Right lobe of liver (tissue), 6 donors: ENCODE data around the gene TMC5. TPM values are rescaled to one million over a fixed set of nuclear protein-coding genes. Genes with fewer than 3 reads are reported as not detected.
A peak's percentile ranks its signal among the peaks of the same experiment; 100 is the strongest.

Experiments used
- ATAC-seq, 4 donors: fragments of 200-7000 bp; cut with Tn5 transposase; one replicate each; pipeline ENCODE4 v1.9.1; 2020; ENCODE audit warnings: mild to moderate bottlenecking in 4 of 4, moderate library complexity in 4 of 4
- DNase-seq, 3 donors: peaks; one replicate each; pipeline ENCODE4 v3.0.0-alpha.2; 2020
- H3K27ac ChIP-seq, 3 donors: fragments of 200-600 bp; one replicate each; pipeline ENCODE4 v1.8.0; 2022
- H3K27me3 ChIP-seq, 2 donors: fragments of 200-600 bp; one replicate each; pipeline ENCODE4 v1.8.0; 2022
- H3K36me3 ChIP-seq, 4 donors: fragments of 200-600 bp; sonication (generic) in 1 of 4; one replicate each; pipeline versions ENCODE4 v1.5.1 to v1.8.0; 2017 to 2022; ENCODE audit warnings: control low read depth in 1 of 4
- H3K4me1 ChIP-seq, 4 donors: fragments of 200-600 bp; sonication (generic) in 1 of 4; one replicate each; pipeline versions ENCODE4 v1.5.1 to v1.8.0; 2017 to 2022; ENCODE audit warnings: control low read depth in 1 of 4
- H3K4me3 ChIP-seq, 3 donors: fragments of 200-600 bp; one replicate each; pipeline ENCODE4 v1.8.0; 2022
- H3K9me3 ChIP-seq, 4 donors: fragments of 200-600 bp; sonication (generic) in 1 of 4; one replicate each; pipeline versions ENCODE4 v1.5.1 to v1.8.0; 2017 to 2022; ENCODE audit warnings: control low read depth in 1 of 4
- CTCF ChIP-seq, 4 donors: fragments of 200-600 bp in 3 of 4; fragments of 450-650 bp in 1 of 4; IDR thresholded peaks; one replicate each; pipeline versions ENCODE4 v1.5.1 to v1.8.0; 2016 to 2022; ENCODE audit warnings: antibody characterized with exemption in 4 of 4, mild to moderate bottlenecking in 2 of 4
- POLR2A ChIP-seq: fragments of 450-650 bp; IDR thresholded peaks from one replicate; pipeline ENCODE4 v1.6.1; 2017; ENCODE audit warnings: antibody characterized with exemption, mild to moderate bottlenecking
- WGBS: methylation state at CpG from one replicate; pipeline ENCODE4 v1.1.6; 2018; ENCODE audit warnings: low coverage, low lambda C conversion rate; ENCODE audit not compliant: insufficient coverage; ENCODE audit errors: missing lambda C conversion rate; 5-methylcytosine and 5-hydroxymethylcytosine counted together
- intact Hi-C, 2 donors: fragments of 100-400 bp; cut with DNase I; formaldehyde crosslinking; loops; one replicate each; pipeline versions ENCODE4 v1.11.2 to v1.14.1; 2022
- total RNA-seq, 6 experiments: library from RNA; depleted of rRNA in 2 of 6; stranded (reverse); fragments of >200 nt in 2 of 6; fragmentation: NEBNext Ultra II Directional in 3 of 6; extraction: Animal tissue kit (Norgen Biotek cat#: 25700) in 3 of 6; gene quantifications; one replicate each; pipeline versions ENCODE4 v1.1.0 to v1.2.4, GENCODE V29; 2016 to 2023
- donor health status: DM: no; HTN: yes; CAD: no.
- donor health status: DM: no; HTN: no; CAD: no.
- donor health status: DM: no; HTN: no; CAD: no.
- donor health status: DM: no; HTN: yes; CAD: no.
- donor health status: DM: no; HTN: yes; CAD: no.

TMC5 gene
- total RNA-seq, 6 experiments from 2014 or later: 0.43 to 3.4 (median 0.93) TPM; not detected in 1

DNA sequence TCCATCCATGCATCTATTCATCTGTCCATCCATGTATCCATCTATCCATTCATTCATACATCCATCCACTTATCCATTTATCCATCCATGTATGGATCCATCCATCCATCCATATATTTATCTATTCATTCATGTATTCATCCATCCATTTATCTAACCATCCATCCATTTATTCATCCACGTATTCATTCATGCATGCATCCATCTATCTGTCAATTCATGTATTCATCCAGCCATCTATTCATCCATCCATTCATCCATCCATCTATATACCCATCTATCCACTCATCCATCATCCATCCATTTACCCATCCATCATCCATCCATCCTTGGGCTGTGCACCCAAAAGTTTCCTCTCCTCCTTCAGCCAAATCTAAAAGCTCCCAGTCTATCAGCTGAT is 60.8 kb downstream of the TMC5 start:
- no peak for DNase-seq
- H3K36me3 ChIP-seq: no peaks in the 10 kb centered on the region
- intact Hi-C loops: no loop called here

GRCh38 chr16:19479302-19479721 is 61.6 kb downstream of the TMC5 start:
- ATAC-seq: no peak
- WGBS: 55% methylated on average over 3 of the region's 3 CpGs
- H3K4me1 ChIP-seq: no peaks in the 10 kb centered on the region
- no peaks in the 10 kb centered on the region for H3K27me3 ChIP-seq
- H3K9me3 ChIP-seq: no peaks in the 10 kb centered on the region
- no peak for DNase-seq
- intact Hi-C loops: no loop called here
- no peak overlapping the region for H3K4me3 ChIP-seq
- H3K36me3 ChIP-seq: no peaks in the 10 kb centered on the region
- no peak overlapping the region for H3K27ac ChIP-seq
- no peak for TF ChIP-seq POLR2A
- TF ChIP-seq CTCF (IDR thresholded peaks at IDR 0.05): no peak

More for the DNA sequence above, 60.8 kb downstream of the TMC5 start:
- TF ChIP-seq POLR2A (no peak), CTCF (IDR thresholded peaks at IDR 0.05) (no peak)
- no peaks in the 10 kb centered on the region for H3K27me3 ChIP-seq
- no peak for ATAC-seq
- no peak overlapping the region for H3K4me3 ChIP-seq
- no peak overlapping the region for H3K27ac ChIP-seq
- 40% methylated on average over 1 of the region's 1 CpG for WGBS
- no peaks in the 10 kb centered on the region for H3K9me3 ChIP-seq
- no peaks in the 10 kb centered on the region for H3K4me1 ChIP-seq

GRCh38 chr16:19481296-19481695 is 63.6 kb downstream of the TMC5 start:
- no peaks in the 10 kb centered on the region for H3K36me3 ChIP-seq
- WGBS: 67% methylated on average over 1 of the region's 2 CpGs
- intact Hi-C loops: no loop called here

GRCh38 chr16:19481769-19482168 is 64.1 kb downstream of the TMC5 start:
- Histone ChIP-seq H3K27me3 (no peaks in the 10 kb centered on the region), H3K9me3 (no peaks in the 10 kb centered on the region), H3K4me1 (no peaks in the 10 kb centered on the region), H3K4me3 (no peak overlapping the region), H3K27ac (no peak overlapping the region), H3K36me3 (no peaks in the 10 kb centered on the region)
- no peak for ATAC-seq
- 80% methylated on average over 2 of the region's 5 CpGs for WGBS
- TF ChIP-seq POLR2A (no peak), CTCF (IDR thresholded peaks at IDR 0.05) (no peak)
- intact Hi-C loops: no loop called here
- no peak for DNase-seq

More at GRCh38 chr16:19481296-19481695, 63.6 kb downstream of the TMC5 start:
- ATAC-seq (peak in 2 of 4 donors; percentile 38 to 68), DNase-seq (no peak)
- Histone ChIP-seq H3K9me3 (no peaks in the 10 kb centered on the region), H3K27ac (no peak overlapping the region), H3K4me1 (no peaks in the 10 kb centered on the region), H3K27me3 (no peaks in the 10 kb centered on the region), H3K4me3 (no peak overlapping the region)
- TF ChIP-seq CTCF (IDR thresholded peaks at IDR 0.05) (no peak), POLR2A (no peak)

- no peak overlapping the region for H3K27ac ChIP-seq
- ATAC-seq: no peak
- no peak overlapping the region for H3K4me3 ChIP-seq
- DNase-seq: no peak
- TF ChIP-seq POLR2A (no peak), CTCF (IDR thresholded peaks at IDR 0.05) (no peak)
- H3K4me1 ChIP-seq: no peaks in the 10 kb centered on the region
- WGBS: 67% methylated on average over 1 of the region's 1 CpG
- intact Hi-C loops: no loop called here
- no peaks in the 10 kb centered on the region for H3K36me3 ChIP-seq
- no peaks in the 10 kb centered on the region for H3K9me3 ChIP-seq
- no peaks in the 10 kb centered on the region for H3K27me3 ChIP-seq
Observed at GRCh38 chr16:19482291-19482690, 64.6 kb downstream of the TMC5 start.
